Measurements from ENCODE around the gene AGPS. TPM values are rescaled to one million over a fixed set of nuclear protein-coding genes. Genes with fewer than 3 reads are reported as not detected.

Gene AGPS
- total and polyA plus RNA-seq, 10 of the 15 experiments (the other 5 are each of a cell fraction or from before 2014, with no cell fraction given): 7.9 to 54.2 (median 38.7) TPM

GRCh38 chr2:177393203-177393755, 706 bp downstream of the AGPS start (continued):
- TF ChIP-seq BCLAF1 (IDR thresholded peaks at IDR 0.05) (no peak), IKZF2 (IDR thresholded peaks at IDR 0.05) (no peak), SIX5 (IDR thresholded peaks at IDR 0.05; ENCODE audit: low read depth, low read length, severe bottlenecking) (no peak), IRF5 (IDR thresholded peaks at IDR 0.05; ENCODE audit: borderline replicate concordance) (no peak), NFYA (IDR thresholded peaks at IDR 0.05; ENCODE audit: borderline replicate concordance, low read depth, low read length) (no peak)
